DMS153 treated with DMSO at 0.1 percent for 48 hours (cell line): Measurements from ENCODE around the gene REEP6.
"Not testable (repeated sequence)": the region's sequence is repeated elsewhere in the genome, so short reads cannot be mapped to it uniquely, and the experiment has no call there.

Experiments
- DNase-seq: peaks from one replicate; lab custom pipeline; 2025; ENCODE audit not compliant: unreplicated experiment; lab: John Stamatoyannopoulos, UW

The REEP6 gene

DNA sequence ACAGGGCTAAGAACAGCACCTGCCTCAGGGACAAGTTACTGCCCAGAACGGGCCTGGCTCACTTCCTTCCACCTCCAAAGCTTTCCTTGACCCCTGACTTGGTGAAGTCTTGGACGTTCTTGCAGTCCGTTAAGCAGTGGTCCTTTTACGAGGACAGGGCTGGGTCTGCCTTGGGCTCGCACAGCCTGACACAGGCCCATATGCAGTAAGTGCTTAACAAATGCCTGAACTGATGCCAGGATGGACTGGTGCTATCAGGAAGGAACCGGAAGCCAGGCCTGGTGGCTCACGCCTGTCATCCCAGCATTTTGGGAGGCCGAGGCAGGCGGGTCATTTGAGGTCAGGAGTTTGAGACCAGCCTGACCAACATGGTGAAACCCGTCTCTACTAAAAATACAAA, 31.1 kb downstream of the REEP6 start:
- no peak for DNase-seq

- DNase-seq, result no peak
These were observed 31.9 kb downstream of the REEP6 start for GRCh38 chr19:1522838-1523237.

DNA sequence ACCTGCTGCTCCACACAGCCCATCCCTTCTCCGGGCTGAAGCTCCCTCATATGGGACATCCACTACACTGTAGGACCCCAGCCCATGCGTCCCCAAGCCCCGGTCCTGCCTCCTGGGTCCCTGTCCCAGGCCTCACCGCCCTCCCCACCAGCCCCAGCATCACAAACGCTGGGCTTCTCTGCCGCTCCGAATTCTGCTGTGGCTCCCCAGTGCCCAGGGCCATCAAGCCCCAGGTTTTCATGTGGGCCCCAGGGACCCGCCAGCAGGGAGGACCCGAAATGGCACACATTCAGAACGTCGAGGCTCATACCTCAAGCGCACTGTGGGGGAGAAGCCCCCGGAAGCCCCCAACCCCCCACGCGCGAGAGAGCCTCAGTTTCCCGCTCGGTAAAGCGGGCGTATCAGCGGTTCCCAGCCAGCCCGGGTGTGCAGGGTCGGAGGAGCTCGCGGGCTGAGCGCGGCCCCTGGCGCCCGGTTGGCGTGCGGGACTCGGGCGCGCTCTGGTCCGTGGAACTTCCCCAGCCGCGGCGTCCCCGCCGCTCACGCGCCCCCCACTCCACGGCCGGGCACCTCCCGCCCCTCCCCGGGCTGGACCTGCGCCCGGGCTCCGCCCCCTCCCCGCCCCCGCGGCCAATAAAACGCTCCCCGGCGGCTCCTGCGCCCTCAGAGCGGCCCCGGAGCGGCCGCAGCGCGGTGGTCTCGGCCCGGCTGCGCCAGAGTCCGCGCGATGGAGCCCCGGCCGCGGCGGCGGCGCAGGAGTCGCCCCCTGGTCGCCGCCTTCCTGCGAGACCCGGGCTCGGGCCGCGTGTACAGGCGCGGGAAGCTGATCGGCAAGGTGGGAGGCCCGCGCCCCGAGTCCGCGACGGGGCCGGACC, 32.7 kb downstream of the REEP6 start, which contains the start of gene PLK5:
Gene PLK5, plus strand, starts transcription at position 666 of the 875 bp plus-strand sequence. CDS start 2,920 bp downstream, outside the sequence.
- no peak for DNase-seq

DNA sequence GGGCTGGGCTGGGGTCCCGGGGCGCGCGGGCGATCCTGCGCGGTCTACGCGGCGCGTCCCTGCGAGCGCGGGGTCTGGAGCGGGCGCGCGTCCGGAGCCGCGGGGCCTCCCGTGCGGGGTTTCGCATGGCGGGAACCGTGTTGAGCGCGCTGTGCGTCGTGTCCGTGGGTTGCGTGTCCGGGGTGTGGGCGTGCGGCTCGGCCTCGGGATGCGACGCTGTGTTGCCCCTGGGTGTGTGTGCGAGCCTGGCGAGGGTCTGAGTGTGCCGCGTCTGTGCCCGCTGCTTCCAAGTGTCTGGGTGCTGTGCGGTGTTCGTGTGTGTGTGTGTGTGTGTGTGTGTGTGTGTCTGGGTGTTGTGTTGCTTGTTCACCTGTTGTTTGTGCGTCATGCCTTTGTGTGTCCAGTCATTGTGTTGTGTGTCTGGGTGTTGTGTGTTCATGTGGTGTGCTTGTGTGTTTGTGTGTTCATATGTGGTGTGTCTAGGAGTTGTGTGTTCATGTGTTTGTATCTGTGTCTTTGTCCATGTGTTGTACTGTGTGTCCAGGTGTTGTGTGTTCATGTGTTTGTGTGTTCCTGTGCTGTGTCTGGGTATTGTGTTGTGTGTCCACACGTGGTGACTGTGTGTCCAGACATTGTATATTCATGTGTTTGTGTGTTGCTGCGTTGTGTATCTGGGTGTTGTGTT, 33.4 kb downstream of the REEP6 start:
- no peak for DNase-seq

DNA sequence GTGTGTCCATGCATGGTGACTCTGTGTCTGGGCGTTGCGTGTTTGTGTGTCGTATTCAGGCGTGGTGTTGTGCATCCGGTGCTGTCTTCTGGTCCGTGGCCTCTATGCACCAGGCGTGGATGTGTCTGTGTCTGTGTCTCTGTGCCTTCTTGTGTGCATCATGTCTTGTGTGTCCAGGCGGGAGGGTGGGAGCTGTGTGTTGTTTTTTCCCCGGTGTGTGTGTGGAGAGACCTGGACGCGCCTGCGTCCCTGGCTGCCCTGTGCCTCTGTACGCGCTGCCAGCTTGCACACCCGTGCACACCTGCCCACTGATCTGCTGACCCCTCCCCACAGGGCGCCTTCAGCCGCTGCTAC, 34.0 kb downstream of the REEP6 start:
- DNase-seq, result no peak

GRCh38 chr19:1525343-1525742, 34.4 kb downstream of the REEP6 start:
- DNase-seq, result no peak

DNA sequence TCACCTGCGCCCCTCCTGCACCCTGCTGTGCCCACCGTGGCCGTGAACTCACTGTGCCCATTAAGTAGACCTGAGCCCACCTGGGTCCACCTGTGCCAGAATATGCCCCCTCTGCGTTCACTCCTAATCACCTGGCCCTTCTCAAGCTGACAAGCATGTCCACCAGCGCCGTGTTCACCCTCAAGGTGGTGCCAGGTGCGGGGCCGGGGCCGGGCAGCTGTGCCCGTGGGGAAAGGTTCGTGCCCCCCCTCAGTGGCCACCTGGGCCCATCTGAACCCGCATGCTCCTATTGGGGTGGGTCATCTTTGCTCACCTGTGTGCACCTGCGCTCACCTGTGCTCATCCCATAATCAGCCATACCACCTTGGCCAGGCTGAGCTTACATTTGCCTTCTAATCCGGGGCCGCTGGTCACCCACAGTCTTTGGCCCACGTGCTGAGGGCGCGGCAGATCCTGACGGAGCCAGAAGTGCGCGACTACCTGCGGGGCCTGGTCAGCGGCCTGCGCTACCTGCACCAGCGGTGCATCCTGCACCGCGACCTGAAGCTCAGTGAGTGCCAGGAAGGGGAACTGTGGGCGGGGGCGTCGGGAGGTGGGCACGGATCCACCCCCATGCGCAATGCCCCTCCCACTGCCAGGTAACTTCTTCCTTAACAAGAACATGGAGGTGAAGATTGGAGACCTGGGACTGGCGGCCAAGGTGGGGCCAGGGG, 35.2 kb downstream of the REEP6 start:
- DNase-seq, result no peak

DNA sequence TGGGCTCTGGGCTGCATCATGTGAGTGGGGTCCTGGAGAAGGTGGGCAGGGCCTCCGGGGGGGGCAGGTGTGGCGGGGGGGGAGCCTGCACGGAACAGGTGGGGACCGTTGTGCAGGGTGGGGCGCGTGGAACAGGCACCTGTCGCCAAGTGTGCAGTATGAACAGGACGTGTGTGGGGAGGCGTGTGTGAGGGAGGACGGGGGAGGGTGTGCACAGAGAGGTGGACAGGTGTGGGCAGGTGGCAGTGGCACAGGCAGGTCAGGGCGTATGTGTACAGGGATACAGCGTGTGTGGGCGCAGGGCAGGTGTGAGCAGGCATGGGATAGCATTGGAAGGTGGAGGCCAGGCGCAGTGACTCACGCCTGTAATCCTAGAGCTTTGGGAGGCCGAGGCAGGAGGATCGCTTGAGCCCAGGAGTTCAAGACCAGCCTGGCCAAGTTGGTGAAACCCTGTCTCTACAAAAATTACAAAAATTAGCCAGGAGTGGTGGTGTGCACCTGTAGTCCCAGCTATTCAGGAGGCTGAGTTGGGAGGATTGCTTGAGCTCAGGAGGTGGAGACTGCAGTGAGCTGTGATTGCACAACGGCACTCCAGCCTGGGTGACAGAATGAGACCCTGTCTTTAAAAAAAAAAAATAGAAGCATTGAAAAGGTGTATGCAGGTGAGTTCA, 36.1 kb downstream of the REEP6 start:
- no peak for DNase-seq

GRCh38 chr19:1527650-1528309, 36.8 kb downstream of the REEP6 start:
- no peak for DNase-seq

DNA sequence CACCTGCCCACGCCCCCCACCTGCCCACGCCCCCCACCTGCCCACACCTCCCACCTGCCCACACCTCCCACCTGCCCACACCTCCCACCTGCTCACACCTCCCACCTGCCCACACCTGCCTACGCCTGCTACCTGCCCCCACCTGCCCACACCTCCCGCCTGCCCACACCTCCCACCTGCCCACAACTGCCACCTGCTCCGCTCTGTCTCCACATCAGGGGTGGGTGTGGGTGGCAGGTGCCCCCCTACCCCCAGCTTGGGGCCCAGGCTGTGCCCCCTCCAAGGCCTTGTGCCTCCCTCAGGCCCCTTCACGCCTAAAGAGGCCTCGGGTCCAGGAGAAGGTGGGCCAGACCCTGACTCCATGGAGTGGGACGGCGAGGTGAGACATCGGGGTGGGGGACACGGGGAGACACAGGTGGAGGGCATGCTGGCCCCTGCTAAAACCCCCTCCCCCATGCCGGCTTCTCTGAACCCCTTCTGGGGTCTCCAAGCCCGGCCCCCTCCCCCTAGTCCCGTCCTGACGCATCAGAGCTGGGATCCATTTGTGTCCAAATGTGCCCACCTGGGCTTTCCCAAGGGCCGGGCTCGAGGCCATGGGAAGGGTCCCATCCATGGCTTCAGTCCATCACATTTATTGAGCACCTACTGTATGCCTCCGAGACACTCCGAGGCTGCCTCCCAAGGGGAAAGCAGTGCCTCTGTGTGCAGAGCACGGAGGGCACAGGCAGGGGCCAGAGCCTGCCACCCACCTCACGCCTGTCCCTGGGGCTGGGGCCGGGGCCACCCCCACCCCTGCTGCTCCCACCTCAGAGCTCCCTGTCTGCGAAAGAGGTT, 37.8 kb downstream of the REEP6 start:
- DNase-seq, result no peak

DNA sequence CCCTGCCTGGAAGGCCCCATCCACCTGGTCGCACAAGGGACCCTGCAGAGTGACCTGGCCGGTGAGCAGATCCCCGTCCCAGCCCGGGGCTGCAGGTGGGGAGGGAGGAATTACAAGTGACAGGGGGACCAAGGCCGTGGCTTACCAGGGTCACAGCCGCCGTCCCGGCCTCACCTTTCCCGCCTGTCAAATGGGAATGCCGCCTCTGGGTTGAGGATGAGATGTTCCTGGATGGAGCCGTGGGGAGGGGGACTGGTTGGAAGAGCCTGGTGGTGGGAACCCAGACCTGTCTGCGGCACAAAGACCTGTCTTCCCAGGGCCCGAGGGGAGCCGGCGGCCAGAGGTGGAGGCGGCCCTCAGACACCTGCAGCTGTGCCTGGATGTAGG, 38.4 kb downstream of the REEP6 start:
- DNase-seq, result no peak

- not testable (repeated sequence) for DNase-seq
These were observed 39.9 kb downstream of the REEP6 start for GRCh38 chr19:1530856-1531255.

DNA sequence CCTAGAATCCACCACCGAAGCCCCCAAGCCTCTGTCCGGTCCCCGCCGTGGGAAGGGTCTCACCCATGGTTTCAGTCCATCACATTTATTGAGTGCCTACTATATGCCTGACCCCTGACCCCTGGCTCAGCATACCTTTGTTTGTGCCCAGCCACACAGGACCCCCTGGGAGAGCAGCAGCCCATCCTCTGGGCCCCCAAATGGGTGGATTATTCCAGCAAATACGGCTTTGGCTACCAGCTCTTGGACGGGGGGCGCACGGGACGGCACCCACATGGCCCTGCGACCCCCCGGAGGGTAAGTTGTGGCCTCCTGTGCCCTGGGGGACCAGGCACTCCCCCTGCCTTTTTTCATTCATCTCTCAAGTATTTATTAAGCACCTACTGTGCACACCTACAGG, 40.6 kb downstream of the REEP6 start:
- no peak for DNase-seq

GRCh38 chr19:1532003-1532402, 41.0 kb downstream of the REEP6 start:
- DNase-seq, result no peak

GRCh38 chr19:1533510-1534150, 42.6 kb downstream of the REEP6 start:
- no peak for DNase-seq

DNA sequence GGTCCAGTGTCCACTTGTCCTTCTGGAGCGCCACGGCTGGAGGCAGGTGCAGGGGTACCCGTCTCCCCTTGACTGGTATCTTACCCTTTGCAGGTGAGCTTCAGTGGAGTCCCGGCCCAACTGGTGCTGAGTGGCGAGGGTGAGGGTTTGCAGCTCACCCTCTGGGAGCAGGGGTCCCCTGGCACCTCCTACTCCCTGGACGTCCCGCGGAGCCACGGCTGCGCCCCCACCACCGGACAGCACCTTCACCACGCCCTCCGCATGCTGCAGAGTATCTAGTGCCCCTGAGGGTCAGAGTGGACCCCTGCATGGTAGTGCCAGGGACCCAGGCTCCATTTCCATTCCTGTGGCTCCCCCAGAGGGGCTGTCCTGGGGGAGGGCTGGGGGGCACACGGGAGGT, 44.0 kb downstream of the REEP6 start:
- DNase-seq, result no peak

GRCh38 chr19:1535699-1536098, 44.7 kb downstream of the REEP6 start:
- DNase-seq, result not testable (repeated sequence)

DNA sequence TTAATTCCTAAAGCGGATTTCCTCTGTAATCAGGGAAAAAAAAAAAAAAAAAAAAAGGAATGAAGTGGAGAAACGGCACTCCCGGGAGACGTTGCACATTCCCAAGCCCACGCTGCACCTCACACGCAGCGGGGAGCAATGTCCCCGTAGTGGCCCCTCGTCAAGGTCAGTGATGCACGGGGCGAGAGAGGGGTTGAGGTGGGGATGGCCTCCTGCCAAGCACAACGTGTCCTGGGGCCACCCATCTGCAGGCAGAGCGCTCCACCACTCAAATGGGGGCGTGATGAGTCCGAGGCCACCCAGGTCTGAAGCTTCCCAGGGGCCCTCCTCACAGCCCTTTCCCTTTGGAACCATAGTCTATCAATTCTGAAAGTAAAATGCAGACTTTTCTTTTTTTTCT, 48.0 kb downstream of the REEP6 start:
- no peak for DNase-seq

GRCh38 chr19:1539749-1540148, 48.8 kb downstream of the REEP6 start:
- DNase-seq, result not testable (repeated sequence)
